DOHH2 (cell line): ENCODE data around the gene PODN.

ENCODE experiments used
- H3F3A ChIP-seq: fragments of 200-600 bp; sonication (generic), shearing (Covaris generic); 2 replicates; pipeline ENCODE4 v1.6.0; 2016; ENCODE audit warnings: antibody characterized with exemption, mild to moderate bottlenecking; ENCODE audit not compliant: control insufficient read depth, insufficient read depth
- H3K27ac ChIP-seq: fragments of 200-600 bp; sonication (generic); 2 replicates; pipeline ENCODE4 v1.5.1; 2014; ENCODE audit warnings: low read depth, mild to moderate bottlenecking, low read length, moderate library complexity
- H3K27me3 ChIP-seq: fragments of 200-600 bp; sonication (generic); 2 replicates; pipeline ENCODE4 v1.6.1; 2014; ENCODE audit warnings: mild to moderate bottlenecking, low read length, mixed read lengths; ENCODE audit not compliant: control insufficient read depth
- H3K36me3 ChIP-seq: fragments of 200-600 bp; sonication (generic); 2 replicates; pipeline ENCODE4 v1.6.1; 2014; ENCODE audit warnings: mild to moderate bottlenecking, low read length, moderate library complexity, mixed read lengths; ENCODE audit not compliant: control insufficient read depth
- H3K4me1 ChIP-seq: fragments of 200-600 bp; sonication (generic); 2 replicates; pipeline ENCODE4 v1.6.1; 2014; ENCODE audit warnings: mild to moderate bottlenecking, low read length, mixed read lengths; ENCODE audit not compliant: control insufficient read depth
- H3K4me2 ChIP-seq: fragments of 200-600 bp; sonication (generic); 2 replicates; pipeline ENCODE4 v1.6.0; 2014; ENCODE audit warnings: mild to moderate bottlenecking, low read length, moderate library complexity
- H3K4me3 ChIP-seq: fragments of 200-600 bp; sonication (generic); 2 replicates; pipeline ENCODE4 v1.5.1; 2014; ENCODE audit warnings: mild to moderate bottlenecking, low read length, mixed read lengths
- H3K79me2 ChIP-seq: fragments of 200-600 bp; sonication (generic); 2 replicates; pipeline ENCODE4 v1.6.1; 2014; ENCODE audit warnings: mild to moderate bottlenecking, low read length, mixed read lengths; ENCODE audit not compliant: control insufficient read depth
- H3K9me2 ChIP-seq: fragments of 200-600 bp; sonication (generic); replicated peaks from 2 replicates; pipeline ENCODE4 v1.6.1; 2014; ENCODE audit warnings: mild to moderate bottlenecking, low read length, mixed read lengths; ENCODE audit not compliant: control insufficient read depth
- H3K9me3 ChIP-seq: fragments of 200-600 bp; sonication (generic); 2 replicates; pipeline ENCODE4 v1.6.1; 2014; ENCODE audit warnings: antibody characterized with exemption, low read length, mixed read lengths; ENCODE audit not compliant: control insufficient read depth, insufficient read depth
- H4K20me1 ChIP-seq: fragments of 200-600 bp; sonication (generic); 2 replicates; pipeline ENCODE4 v1.6.0; 2014; ENCODE audit warnings: low read depth, mild to moderate bottlenecking, antibody characterized with exemption, low read length, moderate library complexity; ENCODE audit not compliant: control insufficient read depth, insufficient read depth
- EZH2phosphoT487 ChIP-seq: fragments of 200-600 bp; sonication (generic); IDR thresholded peaks from 2 replicates; pipeline ENCODE4 v1.6.1; 2017; ENCODE audit warnings: borderline replicate concordance, mild to moderate bottlenecking, antibody characterized with exemption, low read length, moderate library complexity, mixed read lengths
- TF ChIP-seq, protein P1 (sequence below): fragments of 200-600 bp; sonication (generic); IDR thresholded peaks from one replicate; pipeline ENCODE4 v1.5.1; 2014; ENCODE audit warnings: antibody characterized with exemption, mild to moderate bottlenecking, low read depth, low read length; ENCODE audit not compliant: poor library complexity, severe bottlenecking

The PODN gene

GRCh38 chr1:53071915-53072314 lies 9.9 kb downstream of the PODN start:
- no peaks in the 10 kb centered on the region for H3K9me2 ChIP-seq
- no peaks in the 10 kb centered on the region for H3K9me3 ChIP-seq
- TF ChIP-seq, protein P1, sequence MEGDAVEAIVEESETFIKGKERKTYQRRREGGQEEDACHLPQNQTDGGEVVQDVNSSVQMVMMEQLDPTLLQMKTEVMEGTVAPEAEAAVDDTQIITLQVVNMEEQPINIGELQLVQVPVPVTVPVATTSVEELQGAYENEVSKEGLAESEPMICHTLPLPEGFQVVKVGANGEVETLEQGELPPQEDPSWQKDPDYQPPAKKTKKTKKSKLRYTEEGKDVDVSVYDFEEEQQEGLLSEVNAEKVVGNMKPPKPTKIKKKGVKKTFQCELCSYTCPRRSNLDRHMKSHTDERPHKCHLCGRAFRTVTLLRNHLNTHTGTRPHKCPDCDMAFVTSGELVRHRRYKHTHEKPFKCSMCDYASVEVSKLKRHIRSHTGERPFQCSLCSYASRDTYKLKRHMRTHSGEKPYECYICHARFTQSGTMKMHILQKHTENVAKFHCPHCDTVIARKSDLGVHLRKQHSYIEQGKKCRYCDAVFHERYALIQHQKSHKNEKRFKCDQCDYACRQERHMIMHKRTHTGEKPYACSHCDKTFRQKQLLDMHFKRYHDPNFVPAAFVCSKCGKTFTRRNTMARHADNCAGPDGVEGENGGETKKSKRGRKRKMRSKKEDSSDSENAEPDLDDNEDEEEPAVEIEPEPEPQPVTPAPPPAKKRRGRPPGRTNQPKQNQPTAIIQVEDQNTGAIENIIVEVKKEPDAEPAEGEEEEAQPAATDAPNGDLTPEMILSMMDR = no peak
- TF ChIP-seq EZH2phosphoT487 = no peak
- H3K36me3 ChIP-seq = no peaks in the 10 kb centered on the region
- no peaks in the 10 kb centered on the region for H4K20me1 ChIP-seq
- H3K27ac ChIP-seq = no peak overlapping the region
- no peak overlapping the region for H3K4me2 ChIP-seq
- no peak overlapping the region for H3K4me3 ChIP-seq
- H3K4me1 ChIP-seq = no peaks in the 10 kb centered on the region
- H3K27me3 ChIP-seq = no peaks in the 10 kb centered on the region
- H3K79me2 ChIP-seq = no peaks in the 10 kb centered on the region
- H3F3A ChIP-seq = no peaks in the 10 kb centered on the region

DNA sequence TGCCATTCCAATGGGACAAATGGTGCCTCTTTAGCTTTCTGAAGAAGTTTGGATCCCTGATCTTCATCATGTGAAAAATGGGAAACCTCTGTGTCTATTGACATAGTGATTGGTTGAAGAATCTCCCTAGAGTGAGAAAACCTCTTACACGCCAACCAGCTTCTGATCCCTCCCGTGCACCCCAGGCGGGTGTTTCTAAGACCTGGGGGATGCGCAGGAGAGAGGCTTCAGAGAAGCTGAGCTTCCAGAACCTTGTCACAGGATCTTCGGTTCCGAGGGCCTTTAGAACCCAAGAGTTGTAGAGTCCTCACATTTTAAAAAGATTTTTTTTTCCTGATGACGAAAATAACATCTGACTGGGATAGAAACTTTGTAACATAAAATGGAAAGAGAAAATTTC lies 11.3 kb downstream of the PODN start:
- Histone ChIP-seq H3K27ac (no peak overlapping the region), H3K36me3 (no peaks in the 10 kb centered on the region), H4K20me1 (no peaks in the 10 kb centered on the region), H3K4me1 (no peaks in the 10 kb centered on the region), H3K27me3 (no peaks in the 10 kb centered on the region), H3F3A (no peaks in the 10 kb centered on the region), H3K79me2 (no peaks in the 10 kb centered on the region), H3K9me3 (no peaks in the 10 kb centered on the region), H3K9me2 (no peaks in the 10 kb centered on the region), H3K4me3 (no peak overlapping the region), H3K4me2 (no peak overlapping the region)
- TF ChIP-seq EZH2phosphoT487 = no peak

GRCh38 chr1:53073868-53074311 lies 11.9 kb downstream of the PODN start:
- Histone ChIP-seq H3K27ac (no peak overlapping the region), H3K4me3 (no peak overlapping the region), H3K79me2 (no peaks in the 10 kb centered on the region), H3K9me3 (no peaks in the 10 kb centered on the region), H3K27me3 (no peaks in the 10 kb centered on the region), H3F3A (no peaks in the 10 kb centered on the region), H3K36me3 (no peaks in the 10 kb centered on the region), H3K9me2 (no peaks in the 10 kb centered on the region), H4K20me1 (no peaks in the 10 kb centered on the region), H3K4me2 (no peak overlapping the region), H3K4me1 (no peaks in the 10 kb centered on the region)
- no peak for TF ChIP-seq EZH2phosphoT487
- TF ChIP-seq, protein P1 = no peak

- no peak overlapping the region for H3K27ac ChIP-seq
- TF ChIP-seq, protein P1 = no peak
- TF ChIP-seq EZH2phosphoT487 = no peak
Measured at GRCh38 chr1:53074313-53075154, 12.5 kb downstream of the PODN start.

More at GRCh38 chr1:53074313-53075154, 12.5 kb downstream of the PODN start:
- H3K79me2 ChIP-seq = no peaks in the 10 kb centered on the region
- no peak overlapping the region for H3K4me3 ChIP-seq
- no peaks in the 10 kb centered on the region for H3F3A ChIP-seq
- H3K9me2 ChIP-seq = no peaks in the 10 kb centered on the region
- no peaks in the 10 kb centered on the region for H3K27me3 ChIP-seq
- no peak overlapping the region for H3K4me2 ChIP-seq
- H3K36me3 ChIP-seq = no peaks in the 10 kb centered on the region
- H3K9me3 ChIP-seq = no peaks in the 10 kb centered on the region
- H3K4me1 ChIP-seq = no peaks in the 10 kb centered on the region
- H4K20me1 ChIP-seq = no peaks in the 10 kb centered on the region
